PC-3 (cell line): ENCODE measurements around the gene SEPTIN5.

Source experiments
- EZH2 ChIP-seq: fragments of 300-600 bp; sonication (generic); IDR thresholded peaks from one replicate; pipeline ENCODE4 v1.6.1; 2017; ENCODE audit warnings: antibody characterized with exemption, mild to moderate bottlenecking, low read length; ENCODE audit not compliant: unreplicated experiment
- TF ChIP-seq, protein P1 (sequence below): fragments of 300-600 bp; sonication (generic); conservative IDR thresholded peaks from 2 replicates; pipeline ENCODE4 v1.5.1; 2017; ENCODE audit warnings: antibody characterized with exemption, low read depth, mild to moderate bottlenecking, low read length

DNA sequence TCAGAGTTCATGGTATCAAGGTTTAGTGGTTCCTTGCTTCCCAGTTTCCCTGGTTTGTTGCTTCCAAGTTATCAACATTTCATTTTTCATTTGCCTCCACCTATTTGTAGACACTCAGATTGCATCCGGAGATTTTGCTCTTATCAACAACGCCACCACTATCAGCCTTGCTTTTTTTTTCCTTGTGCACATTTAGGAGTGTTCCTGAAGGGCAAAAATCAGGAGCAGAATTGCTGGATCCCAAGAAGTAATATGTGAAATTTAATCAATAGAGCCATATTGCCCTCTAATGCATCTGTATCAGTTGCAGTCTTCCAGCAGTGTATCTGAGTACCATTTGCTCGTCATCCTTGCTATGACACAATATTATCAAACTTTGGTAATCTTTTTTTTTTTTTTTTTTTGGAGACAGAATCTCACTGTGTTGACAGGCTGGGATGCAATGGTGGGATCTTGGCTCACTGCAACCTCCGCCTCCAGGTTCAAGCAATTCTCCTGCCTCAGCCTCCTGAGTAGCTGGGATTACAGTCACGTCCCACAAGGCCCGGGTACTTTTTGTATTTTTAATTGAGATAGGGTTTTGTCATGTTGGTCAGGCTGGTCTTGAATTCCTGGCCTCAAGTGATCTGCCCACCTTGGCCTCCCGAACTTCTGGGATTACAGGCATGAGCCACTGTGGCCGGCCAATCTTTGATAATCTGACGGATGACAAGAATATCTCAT is 42.1 kb upstream of the SEPTIN5 start:
- TF ChIP-seq, protein P1, sequence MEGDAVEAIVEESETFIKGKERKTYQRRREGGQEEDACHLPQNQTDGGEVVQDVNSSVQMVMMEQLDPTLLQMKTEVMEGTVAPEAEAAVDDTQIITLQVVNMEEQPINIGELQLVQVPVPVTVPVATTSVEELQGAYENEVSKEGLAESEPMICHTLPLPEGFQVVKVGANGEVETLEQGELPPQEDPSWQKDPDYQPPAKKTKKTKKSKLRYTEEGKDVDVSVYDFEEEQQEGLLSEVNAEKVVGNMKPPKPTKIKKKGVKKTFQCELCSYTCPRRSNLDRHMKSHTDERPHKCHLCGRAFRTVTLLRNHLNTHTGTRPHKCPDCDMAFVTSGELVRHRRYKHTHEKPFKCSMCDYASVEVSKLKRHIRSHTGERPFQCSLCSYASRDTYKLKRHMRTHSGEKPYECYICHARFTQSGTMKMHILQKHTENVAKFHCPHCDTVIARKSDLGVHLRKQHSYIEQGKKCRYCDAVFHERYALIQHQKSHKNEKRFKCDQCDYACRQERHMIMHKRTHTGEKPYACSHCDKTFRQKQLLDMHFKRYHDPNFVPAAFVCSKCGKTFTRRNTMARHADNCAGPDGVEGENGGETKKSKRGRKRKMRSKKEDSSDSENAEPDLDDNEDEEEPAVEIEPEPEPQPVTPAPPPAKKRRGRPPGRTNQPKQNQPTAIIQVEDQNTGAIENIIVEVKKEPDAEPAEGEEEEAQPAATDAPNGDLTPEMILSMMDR = no peak
- TF ChIP-seq EZH2 = no peak
